ENCODE data around the gene PCBP3.

Gene PCBP3

GRCh38 chr21:45984584-45985095 lies 341.1 kb downstream of the PCBP3 start:
- Histone ChIP-seq H3K9me3 (replicated peaks; ENCODE audit: insufficient read depth, low read length) (no peaks in the 10 kb centered on the region), H3K9me2 (replicated peaks; ENCODE audit: insufficient read depth, low read length) (no peaks in the 10 kb centered on the region), H3K9ac (ENCODE audit: low read length) (no peak overlapping the region), H3K27ac (ENCODE audit: low read length) (no peak overlapping the region), H3K36me3 (replicated peaks; ENCODE audit: insufficient read depth, low read length) (no peaks in the 10 kb centered on the region), H3K4me1 (ENCODE audit: low read length) (no peaks in the 10 kb centered on the region), H3K4me3 (ENCODE audit: low read length) (no peak overlapping the region), H3F3A (ENCODE audit: insufficient read depth, low read length) (0 out of 2 replicates have a peak, but pooled peaks cover 5% of the 10 kb centered on the region), H3K4me2 (ENCODE audit: low read depth, low read length) (no peak overlapping the region), H3K27me3 (replicated peaks; ENCODE audit: insufficient read depth, low read length) (peaks cover 71% of the 10 kb centered on the region), H2AFZ (ENCODE audit: low read length) (no peak overlapping the region), H3K79me2 (ENCODE audit: low read length) (no peaks in the 10 kb centered on the region), H4K20me1 (ENCODE audit: insufficient read depth, low read length) (no peaks in the 10 kb centered on the region)
- TF ChIP-seq CTCF (IDR thresholded peaks at IDR 0.05; ENCODE audit: low read length) = no peak
- TF ChIP-seq EZH2phosphoT487 (IDR thresholded peaks at IDR 0.05; ENCODE audit: low read length) = no peak
- TF ChIP-seq EZH2 (optimal IDR thresholded peaks at IDR 0.05; ENCODE audit: low read depth, low read length) = no peak
- DNase-seq = no peak

GRCh38 chr21:45985471-45986315 lies 342.2 kb downstream of the PCBP3 start:
- Histone ChIP-seq H3K79me2 (ENCODE audit: low read length) (no peaks in the 10 kb centered on the region), H3K4me1 (ENCODE audit: low read length) (no peaks in the 10 kb centered on the region), H3K36me3 (replicated peaks; ENCODE audit: insufficient read depth, low read length) (no peaks in the 10 kb centered on the region), H3K9me2 (replicated peaks; ENCODE audit: insufficient read depth, low read length) (no peaks in the 10 kb centered on the region), H2AFZ (ENCODE audit: low read length) (no peak overlapping the region), H4K20me1 (ENCODE audit: insufficient read depth, low read length) (no peaks in the 10 kb centered on the region), H3K4me3 (ENCODE audit: low read length) (no peak overlapping the region), H3K27me3 (replicated peaks; ENCODE audit: insufficient read depth, low read length) (peaks cover 71% of the 10 kb centered on the region), H3F3A (ENCODE audit: insufficient read depth, low read length) (0 out of 2 replicates have a peak, but pooled peaks cover 5% of the 10 kb centered on the region), H3K4me2 (ENCODE audit: low read depth, low read length) (no peak overlapping the region), H3K27ac (ENCODE audit: low read length) (no peak overlapping the region), H3K9ac (ENCODE audit: low read length) (no peak overlapping the region), H3K9me3 (replicated peaks; ENCODE audit: insufficient read depth, low read length) (no peaks in the 10 kb centered on the region)
- no peak for DNase-seq
- no peak for TF ChIP-seq EZH2phosphoT487 (IDR thresholded peaks at IDR 0.05; ENCODE audit: low read length)

- Histone ChIP-seq H3K27ac (ENCODE audit: low read length) (no peak overlapping the region), H3K36me3 (replicated peaks; ENCODE audit: insufficient read depth, low read length) (no peaks in the 10 kb centered on the region), H3K4me2 (ENCODE audit: low read depth, low read length) (no peak overlapping the region), H3K27me3 (replicated peaks; ENCODE audit: insufficient read depth, low read length) (peaks cover 72% of the 10 kb centered on the region), H2AFZ (ENCODE audit: low read length) (no peak overlapping the region), H3K9me3 (replicated peaks; ENCODE audit: insufficient read depth, low read length) (no peaks in the 10 kb centered on the region), H3F3A (ENCODE audit: insufficient read depth, low read length) (no peaks in the 10 kb centered on the region), H3K9me2 (replicated peaks; ENCODE audit: insufficient read depth, low read length) (no peaks in the 10 kb centered on the region), H3K4me1 (ENCODE audit: low read length) (no peaks in the 10 kb centered on the region), H3K79me2 (ENCODE audit: low read length) (no peaks in the 10 kb centered on the region), H3K4me3 (ENCODE audit: low read length) (no peak overlapping the region), H4K20me1 (ENCODE audit: insufficient read depth, low read length) (no peaks in the 10 kb centered on the region), H3K9ac (ENCODE audit: low read length) (no peak overlapping the region)
- TF ChIP-seq CTCF (IDR thresholded peaks at IDR 0.05; ENCODE audit: low read length) (no peak), EZH2 (optimal IDR thresholded peaks at IDR 0.05; ENCODE audit: low read depth, low read length) (no peak), EZH2phosphoT487 (IDR thresholded peaks at IDR 0.05; ENCODE audit: low read length) (no peak)
- DNase-seq = no peak
Observed at GRCh38 chr21:45986316-45987051, 343.0 kb downstream of the PCBP3 start.

Data from MM.1S (cell line).